ENCODE data around the gene EXOC7. TPM values are rescaled to one million over a fixed set of nuclear protein-coding genes. Genes with fewer than 3 reads are reported as not detected.

The EXOC7 gene
- 67.6 and 70.4 TPM in 2 replicates for total RNA-seq

GRCh38 chr17:76103274-76104139, at the start of gene EXOC7:
TSS of gene EXOC7 (minus strand) at chr17:76103787. CDS start at chr17:76103692, 95 bp downstream.

GRCh38 chr17:76141212-76142038, 37.8 kb upstream of the EXOC7 start, which contains the start of gene FOXJ1:
TSS of gene FOXJ1 (minus strand) at chr17:76141245. CDS start at chr17:76140395, 850 bp downstream.

GRCh38 chr17:76078860-76079534, 24.6 kb downstream of the EXOC7 start, which contains the start of gene ZACN:
TSS of gene ZACN (plus strand) at chr17:76079182. CDS start at chr17:76079265, 83 bp downstream.

DNA sequence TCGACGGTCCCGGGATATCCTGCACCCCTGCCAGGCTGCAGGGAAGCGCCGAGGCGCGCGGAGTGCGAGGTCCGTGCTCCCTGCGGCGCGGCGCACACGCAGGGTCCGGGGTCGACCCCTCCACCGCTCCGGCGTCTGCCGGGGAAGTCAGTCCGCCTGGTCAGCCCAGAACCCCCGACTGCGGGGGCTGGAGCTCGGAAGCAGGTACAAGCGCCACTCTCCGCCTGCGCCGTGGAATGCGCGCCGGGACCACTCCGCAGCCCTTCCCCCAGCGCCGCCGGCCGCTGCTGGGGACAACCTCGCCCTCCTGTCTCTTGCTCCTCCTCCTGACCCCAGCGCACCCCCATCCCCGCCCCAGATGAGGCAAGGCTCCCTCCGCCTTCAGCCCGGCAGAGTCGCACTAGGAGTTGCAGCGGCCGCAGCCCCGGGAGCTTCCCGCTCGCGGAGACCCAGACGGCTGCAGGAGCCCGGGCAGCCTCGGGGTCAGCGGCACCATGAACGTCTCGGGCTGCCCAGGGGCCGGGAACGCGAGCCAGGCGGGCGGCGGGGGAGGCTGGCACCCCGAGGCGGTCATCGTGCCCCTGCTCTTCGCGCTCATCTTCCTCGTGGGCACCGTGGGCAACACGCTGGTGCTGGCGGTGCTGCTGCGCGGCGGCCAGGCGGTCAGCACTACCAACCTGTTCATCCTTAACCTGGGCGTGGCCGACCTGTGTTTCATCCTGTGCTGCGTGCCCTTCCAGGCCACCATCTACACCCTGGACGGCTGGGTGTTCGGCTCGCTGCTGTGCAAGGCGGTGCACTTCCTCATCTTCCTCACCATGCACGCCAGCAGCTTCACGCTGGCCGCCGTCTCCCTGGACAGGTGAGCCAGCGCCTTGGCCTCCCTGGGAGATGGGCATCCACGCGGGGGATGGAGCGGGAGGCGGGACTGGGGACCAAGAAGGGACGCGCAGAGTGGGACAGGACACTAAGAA, 28.9 kb downstream of the EXOC7 start, which contains the start of gene GALR2:
Gene GALR2 (plus strand): TSS at position 392 of the 974 bp plus-strand sequence. CDS start 103 bp downstream, at position 495.

GRCh38 chr17:76072148-76072858, 31.3 kb downstream of the EXOC7 start, which contains the start of gene SRP68:
TSS of gene SRP68 (minus strand) at chr17:76072517. CDS start at chr17:76072491, 26 bp downstream.

Small RNA genes within 50 kb of the gene (small RNA-seq; reads per million reads assigned to genes)
- not detected for gene MIR6868

Other genes with a start within 250 kb of the EXOC7 start
- 21.3 and 38.9 TPM in 2 replicates for gene WBP2, start 248.5 kb downstream of the EXOC7 start, total RNA-seq
- 21.5 and 38.1 TPM in 2 replicates for gene TRIM47, start 225.2 kb downstream of the EXOC7 start, total RNA-seq
- gene TRIM65, start 206.8 kb downstream of the EXOC7 start, total RNA-seq: 16.9 and 26.8 TPM in 2 replicates
- 37.6 and 43.0 TPM in 2 replicates for gene MRPL38, start 198.9 kb downstream of the EXOC7 start, total RNA-seq
- gene FBF1, start 162.7 kb downstream of the EXOC7 start, total RNA-seq: 7.7 TPM in 2 replicates
- 64.3 and 67.8 TPM in 2 replicates for gene ACOX1, start 124.6 kb downstream of the EXOC7 start, total RNA-seq
- gene TEN1, start 124.5 kb downstream of the EXOC7 start, total RNA-seq: 11.5 and 14.1 TPM in 2 replicates
- 0.40 and 0.86 TPM in 2 replicates for gene CDK3, start 102.9 kb downstream of the EXOC7 start, total RNA-seq
- not detected in 2 replicates for gene EVPL, start 76.5 kb downstream of the EXOC7 start, total RNA-seq
- gene SRP68, start 31.3 kb downstream of the EXOC7 start, total RNA-seq: 46.4 and 48.1 TPM in 2 replicates
- not detected in 2 replicates for gene GALR2, start 29.0 kb downstream of the EXOC7 start, total RNA-seq
- gene ZACN, start 24.6 kb downstream of the EXOC7 start, total RNA-seq: 0.07 TPM in 1 of 2 replicates, not detected in the other
- not detected in 2 replicates for gene FOXJ1, start 37.5 kb upstream of the EXOC7 start, total RNA-seq
- gene RNF157, start 136.7 kb upstream of the EXOC7 start, total RNA-seq: 0.22 and 0.93 TPM in 2 replicates
- gene UBALD2, start 161.6 kb upstream of the EXOC7 start, total RNA-seq: 11.7 and 14.9 TPM in 2 replicates
- gene QRICH2, start 204.5 kb upstream of the EXOC7 start, total RNA-seq: 2.6 and 2.7 TPM in 2 replicates

All from thoracic aorta endothelial cell (primary cell).